Activated T-cell treated with anti-CD3 and anti-CD28 coated beads for 24 hours (primary cell): ENCODE measurements around the gene METTL13.
"Not testable (repeated sequence)": the region's sequence is repeated elsewhere in the genome, so short reads cannot be mapped to it uniquely, and the experiment has no call there.

ENCODE experiments used
- DNase-seq: peaks from one replicate; pipeline ENCODE4 v3.0.0-alpha.2; 2020; ENCODE audit warnings: low read depth

Gene METTL13

DNA sequence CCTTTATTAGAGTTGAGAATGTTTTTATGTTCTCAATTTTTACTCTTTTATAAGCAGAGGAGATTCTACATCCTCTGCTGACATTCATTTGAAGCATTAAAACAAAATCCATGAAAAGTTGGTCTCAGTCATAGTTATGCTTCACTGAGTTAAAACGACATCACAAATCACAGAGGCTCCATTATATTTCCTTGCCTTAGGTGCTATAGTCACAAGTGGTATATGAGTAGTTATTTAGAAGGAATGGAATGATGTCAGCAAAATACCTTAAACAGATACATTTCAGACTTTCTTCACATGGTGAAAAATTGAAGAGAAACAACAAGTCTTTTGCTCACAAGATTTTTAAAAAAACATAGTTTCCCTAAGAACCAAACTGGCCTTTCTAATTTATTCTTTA, 11.7 kb upstream of the METTL13 start:
- DNase-seq, result no peak

- DNase-seq, result no peak
Observed at GRCh38 chr1:171772312-171772711, 9.1 kb upstream of the METTL13 start.

DNA sequence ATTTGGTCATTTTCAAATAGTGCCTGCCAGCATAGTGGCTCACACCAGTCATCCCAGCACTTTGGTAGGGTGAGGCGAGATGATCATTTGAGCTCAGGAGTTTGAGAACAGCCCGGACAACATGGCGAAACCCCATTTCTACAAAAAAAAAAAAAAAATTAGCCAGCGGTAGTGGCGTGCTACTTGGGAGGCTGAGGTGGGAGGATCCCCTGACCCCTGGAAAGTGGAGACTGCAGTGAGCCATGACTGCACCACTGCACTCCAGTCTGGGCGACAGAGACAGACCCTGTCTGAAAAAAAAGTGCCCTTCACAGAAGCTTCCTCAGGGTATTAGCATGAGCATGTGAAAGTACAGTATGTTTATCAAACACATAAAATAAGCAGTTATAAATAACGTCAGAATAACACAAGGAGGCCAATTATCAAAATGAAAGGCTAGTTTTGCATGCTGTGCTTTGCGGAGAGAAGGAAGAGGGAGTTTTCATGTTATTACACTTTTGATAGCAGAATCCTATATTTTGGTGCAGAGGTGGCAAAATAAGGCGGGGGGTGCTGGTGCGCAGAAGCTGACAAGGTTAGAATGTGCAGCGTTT, 781 bp upstream of the METTL13 start:
- DNase-seq, result no peak

DNA sequence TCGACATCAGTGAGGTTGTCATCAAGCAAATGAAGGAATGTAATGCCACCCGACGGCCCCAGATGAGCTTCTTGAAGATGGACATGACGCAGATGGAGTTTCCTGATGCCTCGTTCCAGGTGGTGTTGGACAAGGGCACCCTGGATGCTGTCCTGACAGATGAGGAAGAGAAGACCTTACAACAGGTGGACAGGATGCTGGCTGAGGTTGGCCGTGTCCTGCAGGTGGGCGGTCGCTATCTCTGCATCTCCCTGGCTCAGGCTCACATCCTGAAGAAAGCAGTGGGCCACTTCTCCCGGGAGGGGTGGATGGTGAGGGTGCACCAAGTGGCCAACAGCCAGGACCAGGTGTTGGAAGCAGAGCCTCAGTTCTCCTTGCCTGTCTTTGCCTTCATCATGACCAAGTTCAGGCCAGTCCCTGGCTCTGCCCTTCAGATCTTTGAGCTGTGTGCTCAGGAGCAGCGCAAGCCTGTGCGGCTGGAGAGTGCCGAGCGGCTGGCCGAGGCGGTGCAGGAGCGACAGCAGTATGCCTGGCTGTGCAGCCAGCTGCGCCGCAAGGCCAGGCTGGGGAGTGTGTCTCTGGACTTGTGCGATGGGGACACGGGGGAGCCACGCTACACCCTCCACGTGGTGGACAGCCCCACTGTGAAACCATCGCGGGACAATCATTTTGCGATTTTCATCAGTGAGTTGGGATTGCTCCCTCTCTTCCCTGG, 2.5 kb downstream of the METTL13 start:
- DNase-seq, result no peak

DNA sequence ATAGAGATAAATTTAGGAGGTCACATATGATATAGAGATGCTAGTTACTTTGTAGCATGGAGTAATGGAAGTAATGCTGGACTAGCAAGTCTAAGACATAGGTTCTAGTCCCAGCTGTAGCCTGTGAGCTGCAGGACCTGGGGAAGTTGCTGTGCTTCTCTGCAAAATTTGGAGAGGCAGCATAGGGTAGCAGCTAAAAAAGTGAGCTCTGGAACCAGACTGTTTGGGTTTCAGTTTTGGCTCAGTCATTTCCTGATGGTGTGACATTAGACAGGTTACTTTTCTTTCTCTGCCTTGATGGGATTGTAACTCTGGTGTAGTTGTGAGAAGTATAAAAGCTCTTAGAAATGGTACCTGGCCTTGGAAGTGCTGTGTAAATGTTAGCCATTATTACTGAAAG, 3.3 kb downstream of the METTL13 start:
- no peak for DNase-seq

- DNase-seq, result no peak
Observed at GRCh38 chr1:171785766-171786165, 4.3 kb downstream of the METTL13 start.

- DNase-seq, result no peak
Observed at GRCh38 chr1:171786534-171786933, 5.1 kb downstream of the METTL13 start.

DNA sequence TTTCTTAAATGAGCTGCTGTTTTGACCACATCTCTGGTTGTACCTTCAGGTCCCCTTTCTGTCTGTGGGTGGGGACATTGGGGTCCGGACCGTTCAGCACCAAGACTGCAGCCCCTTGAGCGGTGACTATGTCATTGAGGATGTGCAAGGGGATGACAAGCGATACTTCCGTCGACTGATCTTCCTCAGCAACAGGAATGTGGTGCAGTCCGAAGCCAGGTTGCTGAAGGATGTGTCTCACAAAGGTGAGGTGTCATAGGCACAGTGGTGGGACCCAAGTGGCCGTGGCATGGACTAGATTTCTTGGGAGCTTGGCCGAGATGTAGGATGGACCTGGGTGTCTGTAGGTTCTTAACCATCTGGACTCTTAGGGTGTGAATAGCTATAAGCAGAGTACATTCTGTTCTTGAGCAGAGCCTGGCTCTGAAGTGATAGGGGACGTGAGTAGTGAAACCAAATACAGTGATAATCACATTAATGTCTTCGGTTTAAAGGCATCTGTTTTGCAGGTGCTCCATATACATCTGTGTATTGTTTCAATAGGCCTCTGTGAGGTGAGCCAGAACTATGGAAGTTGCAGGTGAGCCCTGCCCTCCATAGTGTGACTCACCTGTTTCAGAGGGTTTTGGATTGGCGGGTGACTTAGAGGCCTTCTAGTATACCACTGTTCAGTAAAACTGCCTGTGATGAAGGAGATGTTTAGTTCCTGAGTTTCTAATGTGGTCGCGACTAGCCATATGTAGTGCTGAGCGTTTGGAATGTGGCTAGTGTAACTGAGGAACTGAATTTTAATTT, 6.4 kb downstream of the METTL13 start:
- DNase-seq, result no peak

- DNase-seq, result no peak
Observed at GRCh38 chr1:171788696-171789095, 7.2 kb downstream of the METTL13 start.

DNA sequence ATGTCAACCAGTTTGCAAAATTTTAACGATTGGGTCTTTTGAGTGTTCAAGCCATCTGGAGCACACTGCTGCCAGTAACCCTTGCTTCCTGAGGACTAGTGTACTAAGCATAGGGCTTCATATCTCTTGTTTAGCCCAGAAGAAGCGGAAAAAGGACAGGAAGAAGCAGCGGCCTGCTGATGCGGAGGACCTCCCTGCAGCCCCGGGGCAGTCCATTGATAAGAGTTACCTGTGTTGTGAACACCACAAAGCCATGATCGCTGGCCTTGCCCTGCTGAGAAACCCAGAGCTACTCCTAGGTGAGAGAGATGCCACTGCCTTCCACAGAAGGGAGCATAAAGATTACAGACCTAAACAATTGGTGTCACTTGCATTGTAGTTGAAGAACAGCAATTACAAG, 8.9 kb downstream of the METTL13 start:
- DNase-seq, result no peak

DNA sequence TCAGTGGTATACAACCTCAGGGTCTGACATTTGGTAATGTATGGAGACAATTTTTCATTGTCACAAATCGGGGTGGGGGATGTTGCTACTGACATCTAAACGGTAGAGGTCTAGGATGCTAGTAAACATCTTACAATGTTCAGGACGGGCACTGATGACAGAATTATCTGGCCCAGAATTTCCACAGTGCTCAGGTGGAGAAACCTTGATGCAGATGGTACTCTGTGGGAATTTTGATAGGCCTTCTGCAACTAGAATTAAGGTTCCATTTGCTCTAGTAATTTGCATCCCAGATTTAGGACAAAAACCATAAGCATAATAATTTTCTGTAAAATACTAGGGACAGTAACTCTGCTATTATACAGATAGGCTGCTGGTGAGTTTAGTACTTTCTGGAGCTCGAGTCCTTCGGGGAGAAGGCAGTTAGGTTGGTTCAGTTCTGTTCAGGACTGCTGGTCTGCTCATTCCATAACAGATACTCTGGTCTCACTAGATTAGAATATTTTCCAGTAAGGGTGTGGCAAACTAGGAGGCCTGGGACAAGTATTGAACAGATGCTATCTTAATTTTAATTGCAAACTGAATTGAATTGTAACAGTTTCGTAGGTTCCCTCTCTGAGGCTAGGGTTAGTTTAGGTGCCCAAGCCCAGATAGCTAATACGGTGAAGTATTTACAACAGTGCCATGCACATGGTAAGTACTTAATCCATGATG, 11.4 kb downstream of the METTL13 start:
- DNase-seq, result no peak

DNA sequence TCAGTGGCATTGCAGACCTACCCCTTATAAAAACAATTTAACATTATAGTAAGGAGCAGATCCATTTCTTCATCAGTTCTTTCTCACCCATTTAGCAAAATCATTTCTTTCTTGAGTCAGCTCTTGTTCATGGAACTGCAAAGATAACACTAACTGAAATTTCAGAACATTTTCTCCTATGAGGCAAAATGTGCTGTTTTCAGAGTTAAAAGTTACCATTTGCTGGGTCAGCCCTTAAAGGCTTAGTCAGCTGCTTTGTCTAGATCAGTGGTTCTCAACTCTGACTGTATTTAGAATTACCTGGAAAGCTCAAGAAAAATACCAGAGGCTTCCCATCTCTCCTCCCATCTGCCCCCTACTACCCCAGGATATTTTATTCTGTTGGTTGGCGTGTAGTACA, 12.2 kb downstream of the METTL13 start:
- no peak for DNase-seq

DNA sequence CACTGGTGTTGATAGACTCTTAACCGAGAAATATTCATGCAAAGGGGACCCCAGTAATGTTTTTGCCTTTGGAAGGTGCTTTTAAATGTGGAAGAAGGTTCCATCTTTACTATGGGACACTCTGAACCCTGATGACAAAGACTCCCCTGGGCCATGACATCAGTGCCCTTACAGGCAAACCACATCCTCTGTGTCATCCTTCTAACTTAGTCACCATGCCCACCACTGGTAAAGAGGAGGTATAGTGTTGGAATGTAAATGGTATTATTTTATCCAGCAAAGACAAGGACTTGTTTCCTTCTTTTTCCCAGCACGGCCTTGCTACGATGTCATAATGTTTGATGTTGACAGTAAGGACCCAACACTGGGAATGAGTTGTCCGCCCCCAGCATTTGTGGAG, 12.6 kb downstream of the METTL13 start:
- DNase-seq, result peak; percentile 49

DNA sequence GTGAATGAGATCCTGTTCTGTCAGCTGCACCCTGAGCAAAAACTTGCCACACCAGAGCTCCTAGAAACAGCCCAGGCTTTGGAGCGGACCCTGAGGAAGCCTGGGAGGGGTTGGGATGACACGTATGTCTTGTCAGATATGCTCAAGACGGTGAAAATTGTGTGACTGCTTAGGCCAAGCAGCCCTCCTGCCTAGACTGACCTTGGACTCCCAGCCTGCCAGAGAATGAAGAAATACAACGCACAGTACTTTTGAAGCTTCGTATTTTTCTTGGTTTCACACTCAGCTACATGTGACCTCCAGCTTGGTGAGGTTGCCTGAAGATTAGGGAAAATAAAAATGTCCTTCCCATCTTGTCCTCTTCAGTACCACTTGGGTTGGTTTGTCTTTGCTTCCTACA, 15.1 kb downstream of the METTL13 start:
- no peak for DNase-seq

DNA sequence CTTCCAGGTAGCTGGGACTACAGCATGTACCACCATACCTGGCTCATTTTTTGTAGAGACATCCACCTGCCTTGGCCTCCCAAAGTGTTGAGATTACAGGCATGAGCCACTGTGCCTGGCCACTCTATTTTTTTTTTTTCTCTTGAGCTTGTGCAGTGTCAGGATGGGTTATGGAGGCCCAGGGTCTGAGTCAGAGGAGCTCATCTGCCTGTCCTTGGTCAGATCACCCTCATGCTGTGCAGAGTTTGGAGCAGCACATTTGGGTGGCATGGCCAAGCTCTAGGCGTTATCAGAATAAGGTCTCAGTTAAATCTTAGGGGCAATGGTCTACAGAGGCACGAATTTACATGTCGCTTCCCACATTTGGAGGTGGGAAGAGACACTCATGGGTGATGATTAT, 16.9 kb downstream of the METTL13 start:
- no peak for DNase-seq

GRCh38 chr1:171798765-171799164, 17.3 kb downstream of the METTL13 start:
- DNase-seq, result no peak

- no peak for DNase-seq
Observed at GRCh38 chr1:171799166-171799565, 17.7 kb downstream of the METTL13 start.

- not testable (repeated sequence) for DNase-seq
Observed at GRCh38 chr1:171799698-171800097, 18.2 kb downstream of the METTL13 start.

DNA sequence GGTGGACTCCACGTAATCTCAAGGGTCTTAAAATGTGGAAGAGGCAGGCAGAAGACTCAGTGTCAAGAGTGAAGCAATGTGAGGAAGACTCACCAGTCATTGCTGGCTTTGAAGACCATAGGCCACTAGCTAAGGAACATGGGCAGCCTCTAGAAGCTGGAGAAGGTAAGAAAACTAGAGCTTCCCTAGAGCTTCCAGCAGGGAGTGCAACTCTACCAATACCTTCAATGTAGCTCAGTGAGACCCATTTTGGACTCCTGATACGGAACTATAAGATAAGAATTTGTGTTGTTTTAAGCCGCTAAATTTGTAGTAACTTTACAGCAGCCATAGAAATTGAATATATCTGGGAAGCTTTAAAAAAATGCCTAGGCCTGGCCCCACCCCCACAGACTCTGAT, 18.9 kb downstream of the METTL13 start:
- no peak for DNase-seq

GRCh38 chr1:171800851-171801250, 19.4 kb downstream of the METTL13 start:
- DNase-seq, result no peak

DNA sequence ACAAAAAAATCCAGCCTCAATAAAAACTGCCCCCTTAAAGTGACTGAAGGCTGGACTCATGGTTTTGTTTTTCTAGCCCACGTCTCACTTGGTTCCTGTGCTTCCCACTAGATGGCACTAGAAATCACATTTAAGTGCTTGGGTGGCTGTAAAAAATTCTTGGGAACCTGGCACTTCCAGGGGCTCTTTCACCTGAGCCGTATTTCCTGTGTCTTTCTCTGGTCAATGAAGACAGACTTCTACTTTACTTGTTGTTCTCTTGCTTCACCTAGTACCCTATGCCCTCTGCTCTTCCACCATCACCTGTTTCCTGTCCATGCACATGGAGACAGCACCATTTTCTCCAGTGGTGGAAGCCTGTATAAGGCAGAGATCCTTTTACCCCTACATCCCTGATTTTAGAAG, 20.0 kb downstream of the METTL13 start:
- no peak for DNase-seq

GRCh38 chr1:171802207-171802606, 20.7 kb downstream of the METTL13 start:
- no peak for DNase-seq

DNA sequence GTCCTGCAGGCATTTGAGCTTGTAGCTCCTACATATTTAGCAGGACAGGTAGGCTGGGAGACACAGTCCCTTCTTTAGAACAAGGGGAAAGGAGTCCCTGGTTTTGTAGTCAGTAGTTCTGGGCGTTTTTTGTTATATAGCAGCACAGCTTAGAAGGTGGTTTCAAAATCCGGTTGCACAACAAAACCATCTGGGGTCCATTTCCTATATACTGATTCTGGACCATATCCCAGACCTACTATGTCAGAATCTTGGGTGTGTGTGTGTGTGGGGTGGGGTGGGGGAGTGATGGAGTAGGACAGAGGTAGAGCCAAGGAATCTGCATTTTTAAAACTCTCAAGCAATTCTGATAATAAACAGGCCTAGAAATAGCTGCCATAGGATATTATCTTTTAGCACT, 21.6 kb downstream of the METTL13 start:
- DNase-seq, result no peak
